SKM-1 (cell line): ENCODE data around the gene CCDC148.
A peak's percentile ranks its signal among the peaks of the same experiment; 100 is the strongest.

Experiments used
- DNase-seq: peaks from one replicate; lab custom pipeline; 2025; ENCODE audit not compliant: unreplicated experiment; lab: John Stamatoyannopoulos, UW

CCDC148 gene

GRCh38 chr2:158221063-158222020 lies 235.2 kb downstream of the CCDC148 start:
- peak; percentile 9 for DNase-seq

DNA sequence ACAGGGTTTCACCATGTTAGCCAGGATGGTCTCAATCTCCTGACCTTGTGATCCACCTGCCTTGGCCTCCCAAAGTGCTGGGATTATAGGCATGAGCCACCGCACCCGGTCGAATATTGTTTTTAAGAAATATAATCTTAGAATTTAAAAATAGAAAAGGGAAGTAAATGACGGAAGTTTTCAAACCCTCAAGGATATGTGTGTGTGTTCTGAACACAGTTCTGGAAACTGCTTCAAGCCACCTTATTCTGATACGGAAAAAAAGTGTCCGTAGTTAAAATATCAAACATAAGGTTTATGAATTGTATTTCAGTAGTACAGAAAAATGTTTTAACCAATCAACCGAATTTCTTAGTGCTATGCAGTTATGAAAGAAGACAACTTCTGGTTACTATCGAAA lies 239.0 kb downstream of the CCDC148 start:
- DNase-seq: no peak

DNA sequence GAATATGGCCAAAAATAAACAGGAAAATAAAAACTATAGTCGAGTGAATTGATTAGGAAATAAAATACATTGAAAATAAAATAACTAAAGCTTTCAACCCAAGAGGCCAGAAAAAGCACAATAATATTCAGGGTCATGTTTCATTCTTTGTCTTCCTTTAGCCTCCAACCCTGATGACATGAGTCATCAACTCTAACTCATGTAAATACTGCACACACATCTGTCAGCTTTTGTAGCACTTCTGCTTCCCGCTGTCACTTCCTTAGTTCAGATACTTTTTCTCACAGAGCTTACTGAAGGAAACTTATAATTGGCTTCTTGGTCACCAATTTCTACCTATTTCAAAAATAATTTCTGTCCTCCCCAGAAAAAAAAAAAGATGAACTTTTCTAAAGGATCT lies 242.1 kb downstream of the CCDC148 start:
- DNase-seq: peak; percentile 74

DNA sequence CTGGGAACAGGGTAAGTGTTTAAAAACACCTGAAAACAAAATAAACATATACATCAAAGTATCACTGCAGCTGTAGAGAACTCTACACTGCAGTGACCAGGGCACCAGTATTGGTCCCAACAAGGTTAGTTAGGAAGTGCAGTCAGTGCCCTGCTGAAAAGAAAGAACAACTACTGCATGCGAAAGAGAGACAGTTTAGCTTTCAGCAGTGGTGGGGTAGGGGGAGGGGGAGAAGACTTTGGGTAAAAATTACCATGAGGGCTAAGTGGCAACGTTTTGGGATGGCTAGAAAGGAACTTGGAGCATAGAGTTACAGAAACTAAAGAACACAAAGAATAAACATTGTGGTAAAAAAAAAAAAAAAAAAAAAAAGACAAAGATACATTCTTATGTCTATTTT lies 242.8 kb downstream of the CCDC148 start:
- DNase-seq: no peak

- DNase-seq: no peak
These were observed 244.3 kb downstream of the CCDC148 start for GRCh38 chr2:158212301-158212700.

DNA sequence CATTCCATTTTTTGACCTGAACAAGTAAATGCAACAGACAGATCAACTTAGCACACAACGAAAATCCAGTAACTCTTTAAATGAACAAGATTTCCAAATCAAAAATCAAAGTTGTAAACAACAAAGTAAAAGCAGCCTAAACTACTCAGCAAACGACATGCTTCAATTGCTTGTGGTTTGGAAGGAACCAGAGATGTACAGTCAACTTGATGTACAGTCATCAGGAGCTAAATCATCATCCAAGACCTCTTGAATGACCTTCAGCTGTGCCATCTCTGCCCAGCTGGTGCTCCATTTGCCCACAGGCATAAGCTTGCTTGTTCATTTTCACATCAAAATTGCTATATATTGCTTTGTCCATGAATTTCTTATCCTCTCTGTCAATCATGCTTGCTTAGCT lies 245.1 kb downstream of the CCDC148 start:
- no peak for DNase-seq

- no peak for DNase-seq
These were observed 249.2 kb downstream of the CCDC148 start for GRCh38 chr2:158207354-158207753.

- no peak for DNase-seq
These were observed 251.3 kb downstream of the CCDC148 start for GRCh38 chr2:158205215-158205614.

GRCh38 chr2:158204741-158205165 lies 251.8 kb downstream of the CCDC148 start:
- DNase-seq: no peak

- DNase-seq: no peak
These were observed 254.3 kb downstream of the CCDC148 start for GRCh38 chr2:158202161-158202815.

DNA sequence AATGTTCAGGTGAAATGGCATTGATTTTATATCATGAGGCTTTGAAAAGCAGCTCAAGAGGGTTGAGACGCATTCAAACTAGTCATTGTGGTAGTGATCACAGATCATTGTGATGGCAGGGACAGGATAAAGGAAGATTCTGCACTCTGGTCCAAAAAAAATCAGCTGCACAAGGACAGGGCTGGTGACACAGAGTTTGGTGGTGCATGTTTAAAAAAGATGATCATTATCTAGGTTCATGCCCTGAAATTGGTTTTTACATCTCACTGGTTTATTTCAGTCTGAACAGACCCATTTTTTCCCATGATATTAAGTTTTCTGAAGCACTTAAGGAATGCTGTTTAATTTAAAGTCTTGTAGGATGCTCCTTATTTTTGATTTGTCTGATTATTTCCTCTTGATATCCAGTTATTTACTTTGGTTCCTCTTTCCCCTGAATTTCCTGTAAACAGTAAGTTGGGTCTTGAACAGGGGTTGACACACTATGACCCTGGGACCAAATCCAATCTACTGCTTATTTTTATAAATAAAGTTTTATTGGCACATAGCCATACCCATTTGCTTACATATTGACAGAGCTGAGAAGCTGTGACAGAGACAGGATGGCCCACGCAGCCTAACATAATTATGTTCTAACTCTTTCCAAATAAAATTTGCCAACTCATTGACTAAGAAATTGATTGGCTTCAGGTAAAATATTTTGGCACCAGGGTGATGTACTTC lies 256.5 kb downstream of the CCDC148 start:
- no peak for DNase-seq

- no peak for DNase-seq
These were observed 258.6 kb downstream of the CCDC148 start for GRCh38 chr2:158197940-158198339.

- no peak for DNase-seq
These were observed 262.3 kb downstream of the CCDC148 start for GRCh38 chr2:158194229-158194628.

DNA sequence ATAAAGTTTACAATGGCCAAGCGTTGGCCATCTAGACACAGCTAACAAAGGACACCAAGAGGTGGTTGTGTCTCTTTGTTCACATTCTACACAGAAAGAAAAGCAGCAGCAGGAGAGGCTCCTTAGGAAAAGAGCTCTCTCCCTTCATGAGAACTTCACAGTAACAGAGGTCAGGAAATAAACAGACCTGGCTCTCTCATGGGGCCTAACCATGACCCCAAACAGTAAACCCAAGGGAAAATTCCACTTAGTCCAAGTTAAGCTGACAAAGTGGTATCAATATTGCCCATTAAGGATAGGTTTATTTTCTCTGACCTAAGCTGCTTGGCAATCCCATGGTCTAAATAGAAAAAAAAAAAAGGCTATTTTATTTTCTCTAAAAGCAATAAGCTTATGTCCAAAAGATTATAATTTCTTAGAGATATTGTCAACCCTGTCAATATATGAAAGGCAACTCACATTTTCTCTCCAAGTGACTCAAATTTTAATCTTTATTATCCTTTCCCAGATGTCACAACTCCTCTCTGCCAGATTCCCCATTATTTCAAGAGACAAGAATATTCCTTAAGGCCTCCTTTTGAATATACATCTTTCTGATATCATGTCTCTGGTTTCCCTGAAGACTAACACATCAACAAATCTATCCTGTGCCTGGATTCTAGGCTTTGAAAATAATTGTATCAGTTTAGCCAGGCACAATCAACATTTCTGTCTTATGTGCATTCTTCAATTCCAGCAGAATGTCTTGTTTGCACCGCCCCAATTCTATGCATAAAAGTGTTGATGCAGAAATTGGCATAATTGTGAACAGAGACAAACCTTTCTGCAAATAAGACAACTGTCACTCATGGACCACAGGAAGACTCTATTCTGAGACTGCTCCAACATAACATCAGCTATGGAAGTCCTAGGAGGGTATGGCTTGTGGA lies 263.8 kb downstream of the CCDC148 start:
- DNase-seq: no peak

DNA sequence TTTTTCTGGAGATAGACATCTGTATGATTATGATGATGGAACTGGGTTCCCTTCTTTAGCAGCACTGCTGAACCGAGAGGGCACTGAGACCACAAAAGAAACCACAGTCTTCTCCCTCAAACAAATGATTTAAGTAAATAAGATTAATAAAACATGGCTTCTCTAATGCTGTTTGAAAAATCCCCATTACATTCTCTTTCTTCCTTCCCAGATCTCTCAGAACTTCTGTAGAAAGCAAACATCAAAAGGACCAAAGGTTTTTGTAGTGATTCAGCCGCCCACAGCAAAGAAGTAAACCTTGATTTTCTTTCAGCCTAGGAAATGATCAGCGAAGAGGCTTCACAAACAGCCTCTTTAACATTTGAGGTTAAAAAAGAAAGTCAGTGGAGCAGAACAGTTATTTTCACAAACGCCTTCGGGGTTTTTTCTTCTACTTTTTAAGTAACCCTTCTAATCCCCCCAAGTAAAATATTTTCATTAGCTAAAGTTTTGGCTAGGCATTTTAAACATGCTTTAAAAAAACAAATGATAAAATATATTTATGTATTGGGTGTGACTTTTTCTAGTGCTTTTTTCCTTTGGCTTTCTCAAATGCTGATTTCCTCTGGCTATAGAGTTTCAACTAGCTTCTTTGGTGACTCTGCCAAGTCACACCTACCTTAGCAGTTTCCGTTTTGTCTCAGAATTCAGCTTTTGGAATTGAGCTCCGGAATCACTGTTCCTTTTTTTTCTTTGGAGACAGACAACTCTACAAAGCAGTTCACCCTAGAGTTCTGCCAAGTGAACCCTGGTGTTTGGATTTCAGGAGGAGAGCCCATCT lies 265.3 kb downstream of the CCDC148 start:
- DNase-seq: no peak

DNA sequence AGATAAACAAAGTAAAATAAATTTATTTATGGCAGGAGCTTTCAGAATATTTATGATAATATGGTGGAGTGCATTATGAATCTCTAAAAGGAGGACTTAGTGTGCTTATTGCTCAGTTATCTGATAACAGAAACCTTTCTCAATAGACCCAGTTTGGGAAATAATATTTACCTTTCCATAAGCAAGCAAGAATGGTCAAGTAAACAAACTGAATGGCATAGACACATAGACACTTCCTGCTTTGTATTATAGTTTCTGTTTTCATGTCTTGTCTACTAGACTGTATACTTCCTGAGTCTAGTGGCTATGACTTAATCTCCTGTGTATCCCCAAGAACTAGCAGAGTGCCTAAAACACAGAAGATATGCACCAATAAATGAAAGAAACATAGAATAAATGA lies 267.0 kb downstream of the CCDC148 start:
- DNase-seq: no peak

GRCh38 chr2:158187908-158188307 lies 268.6 kb downstream of the CCDC148 start:
- DNase-seq: no peak

- no peak for DNase-seq
These were observed 271.8 kb downstream of the CCDC148 start for GRCh38 chr2:158184556-158185343.

DNA sequence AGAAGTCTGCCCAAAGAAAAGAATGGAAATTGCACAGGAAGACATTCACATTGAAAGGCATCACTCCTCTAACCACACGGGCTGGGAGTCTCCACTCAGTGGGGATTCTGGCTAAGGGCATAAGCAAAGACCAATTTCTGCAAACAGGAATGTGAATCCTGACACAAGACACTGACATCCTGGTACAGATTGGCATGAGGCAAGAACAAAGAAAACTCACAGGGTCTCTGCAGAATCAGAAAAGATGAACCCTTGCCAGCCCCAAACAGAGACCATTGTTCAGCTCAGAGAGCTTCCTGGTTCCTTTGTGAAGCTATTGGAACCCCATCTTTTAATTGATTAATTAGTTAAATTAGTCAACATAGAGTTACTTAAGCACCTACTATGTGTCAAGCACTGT lies 272.6 kb downstream of the CCDC148 start:
- no peak for DNase-seq
